Right lobe of liver (tissue), 4 donors: Measurements from ENCODE around the gene TNS1.

ENCODE experiments used
- CTCF ChIP-seq, 4 donors: fragments of 200-600 bp in 3 of 4; fragments of 450-650 bp in 1 of 4; IDR thresholded peaks; one replicate each; pipeline versions ENCODE4 v1.5.1 to v1.8.0; 2016 to 2022; ENCODE audit warnings: antibody characterized with exemption in 4 of 4, mild to moderate bottlenecking in 2 of 4
- POLR2A ChIP-seq: fragments of 450-650 bp; IDR thresholded peaks from one replicate; pipeline ENCODE4 v1.6.1; 2017; ENCODE audit warnings: antibody characterized with exemption, mild to moderate bottlenecking
- donor health status: DM: no; HTN: no; CAD: no.
- donor health status: DM: no; HTN: no; CAD: no.
- donor health status: DM: no; HTN: yes; CAD: no.

GRCh38 chr2:217776631-217777030, 226.2 kb downstream of the TNS1 start:
- TF ChIP-seq CTCF (IDR thresholded peaks at IDR 0.05), result no peak
- TF ChIP-seq POLR2A, result no peak
